A673 (cell line): ENCODE data around the gene TRRAP. TPM values are rescaled to one million over a fixed set of nuclear protein-coding genes. Genes with fewer than 3 reads are reported as not detected.

ENCODE experiments used
- BruUV-seq: library from RNA; stranded (reverse); fragments of 400-500 nt; replicated peaks from 2 replicates; lab custom pipeline; 2021; lab: Mats Ljungman, UMichigan
- CTCF ChIA-PET: fragments of 300-600 bp; sonication (Branson Sonifier 250); formaldehyde crosslinking; loops from one replicate; lab custom pipeline; 2022; ENCODE audit warnings: antibody characterized with exemption; lab: Charles Lee
- POLR2A ChIA-PET: fragments of 300-600 bp; sonication (Branson Sonifier 250); formaldehyde crosslinking; loops from one replicate; lab custom pipeline; 2022; ENCODE audit warnings: antibody characterized with exemption; ENCODE audit not compliant: low non-redundant PET; lab: Charles Lee
- DNase-seq: peaks from one replicate; pipeline ENCODE4 v3.0.0-alpha.2; 2015; ENCODE audit warnings: low spot score
- H3K27ac ChIP-seq: fragments of 200-600 bp; sonication (generic); 2 replicates; pipeline ENCODE4 v1.5.1; 2016; ENCODE audit warnings: mixed run types, low read depth, mild to moderate bottlenecking, mixed read lengths, antibody characterized with exemption, low read length; ENCODE audit not compliant: poor library complexity, severe bottlenecking
- H3K27me3 ChIP-seq: fragments of 200-600 bp; sonication (generic); replicated peaks from 2 replicates; pipeline ENCODE4 v1.6.1; 2017; ENCODE audit warnings: mixed run types, low read depth, mild to moderate bottlenecking, mixed read lengths, antibody characterized with exemption, low read length; ENCODE audit not compliant: insufficient read depth, poor library complexity
- H3K36me3 ChIP-seq: fragments of 200-600 bp; sonication (generic); 2 replicates; pipeline ENCODE4 v1.6.1; 2016; ENCODE audit warnings: mixed run types, mild to moderate bottlenecking, mixed read lengths, antibody characterized with exemption, low read length; ENCODE audit not compliant: insufficient read depth, poor library complexity, severe bottlenecking
- H3K4me1 ChIP-seq: fragments of 200-600 bp; sonication (generic); 2 replicates; pipeline ENCODE4 v1.6.1; 2017; ENCODE audit warnings: mixed run types, mild to moderate bottlenecking, mixed read lengths, antibody characterized with exemption, low read length; ENCODE audit not compliant: insufficient read depth, poor library complexity, severe bottlenecking
- H3K4me3 ChIP-seq: fragments of 200-600 bp; sonication (generic); 2 replicates; pipeline ENCODE4 v1.5.1; 2016; ENCODE audit warnings: low read depth, mixed run types, mild to moderate bottlenecking, mixed read lengths, low read length; ENCODE audit not compliant: poor library complexity, severe bottlenecking
- H3K9me3 ChIP-seq: fragments of 200-600 bp; sonication (generic); 2 replicates; pipeline ENCODE4 v1.6.1; 2016; ENCODE audit warnings: mixed run types, low read depth, mild to moderate bottlenecking, mixed read lengths, antibody characterized with exemption, low read length; ENCODE audit not compliant: poor library complexity, severe bottlenecking
- CTCF ChIP-seq: fragments of 300-800, 200-600 bp; sonication (generic); conservative IDR thresholded peaks from 2 replicates; pipeline ENCODE4 v1.5.1; 2017; ENCODE audit warnings: low read depth, mild to moderate bottlenecking, antibody characterized with exemption, low read length, moderate library complexity, mixed read lengths
- EZH2 ChIP-seq: fragments of 200-600 bp; sonication (generic); IDR thresholded peaks from 2 replicates; pipeline ENCODE4 v1.6.1; 2017; ENCODE audit warnings: borderline replicate concordance, low read depth, mild to moderate bottlenecking, mixed read lengths, antibody characterized with exemption, low read length; ENCODE audit not compliant: poor library complexity, severe bottlenecking
- intact Hi-C: fragments of 100-400 bp; cut with micrococcal nuclease; formaldehyde crosslinking; loops from one replicate; pipeline ENCODE4 v1.10.0; 2022; ENCODE audit not compliant: unreplicated experiment
- total RNA-seq: library from RNA; stranded (reverse); gene quantifications from 2 replicates; pipeline ENCODE4 v1.2.3, GENCODE V29; 2021

TRRAP gene
- total RNA-seq, 1 experiment from 2014 or later: 50.2 TPM

DNA sequence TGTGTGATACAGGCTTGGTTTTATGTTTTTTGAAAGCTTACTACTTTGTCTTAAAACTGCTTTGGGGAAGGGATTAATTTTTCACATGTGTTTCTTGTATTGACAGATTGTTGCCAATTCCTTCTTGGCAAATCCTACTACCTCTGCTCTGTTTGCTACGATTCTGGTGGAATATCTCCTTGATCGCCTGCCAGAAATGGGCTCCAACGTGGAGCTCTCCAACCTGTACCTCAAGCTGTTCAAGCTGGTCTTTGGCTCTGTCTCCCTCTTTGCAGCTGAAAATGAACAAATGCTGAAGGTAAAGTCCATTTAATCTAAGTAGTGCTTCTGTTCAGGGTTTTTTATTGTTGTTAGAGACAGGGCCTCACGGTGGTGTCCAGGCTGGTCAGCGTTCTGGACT is 33.6 kb downstream of the TRRAP start:
- Histone ChIP-seq H3K9me3 (no peaks in the 10 kb centered on the region), H3K27me3 (no peaks in the 10 kb centered on the region), H3K4me1 (no peaks in the 10 kb centered on the region), H3K27ac (no peak overlapping the region), H3K4me3 (no peak overlapping the region), H3K36me3 (peaks cover 75% of the 10 kb centered on the region)
- BruUV-seq: no TSS peak
- TF ChIP-seq EZH2: no peak
- TF ChIP-seq CTCF: no peak
- DNase-seq: no peak
- CTCF ChIA-PET: no interaction called here
- intact Hi-C loops: no loop called here
- POLR2A ChIA-PET: no interaction called here

DNA sequence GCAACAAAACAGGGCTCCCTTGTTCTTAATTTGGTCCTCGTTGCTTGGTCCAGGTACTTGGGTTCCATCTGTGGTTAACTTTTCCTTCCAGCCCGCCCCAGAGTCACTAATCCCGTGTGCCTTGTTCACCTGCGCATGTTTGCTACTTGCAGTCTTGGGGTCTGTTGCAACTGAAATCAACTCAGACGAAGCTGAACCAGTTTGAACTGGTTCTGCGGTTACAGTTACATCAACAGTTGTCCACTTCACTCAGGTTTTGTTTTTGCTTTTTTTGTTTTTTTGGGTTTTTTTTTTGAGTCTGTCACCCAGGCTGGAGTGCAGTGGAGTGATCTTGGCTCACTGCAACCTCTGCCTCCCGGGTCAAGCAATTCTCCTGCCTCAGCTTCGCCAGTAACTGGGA is 34.7 kb downstream of the TRRAP start:
- no peaks in the 10 kb centered on the region for H3K4me1 ChIP-seq
- ChIA-PET CTCF (no interaction called here), POLR2A (no interaction called here)
- intact Hi-C loops: no loop called here
- H3K4me3 ChIP-seq: no peak overlapping the region
- no peak for DNase-seq
- H3K36me3 ChIP-seq: peaks cover 71% of the 10 kb centered on the region
- no peaks in the 10 kb centered on the region for H3K27me3 ChIP-seq
- no TSS peak for BruUV-seq
- H3K9me3 ChIP-seq: no peaks in the 10 kb centered on the region
- TF ChIP-seq EZH2 (no peak), CTCF (no peak)
- H3K27ac ChIP-seq: no peak overlapping the region

- no TSS peak for BruUV-seq
- Histone ChIP-seq H3K9me3 (no peaks in the 10 kb centered on the region), H3K27me3 (no peaks in the 10 kb centered on the region), H3K4me3 (no peak overlapping the region), H3K27ac (no peak overlapping the region), H3K4me1 (no peaks in the 10 kb centered on the region), H3K36me3 (peaks cover 67% of the 10 kb centered on the region)
- no peak for TF ChIP-seq EZH2
- TF ChIP-seq CTCF: peak; percentile 29; the same call in 1 of the 2 replicates
- ChIA-PET CTCF (no interaction called here), POLR2A (no interaction called here)
- DNase-seq: peak; percentile 27
- intact Hi-C loops: no loop called here
These were observed 35.3 kb downstream of the TRRAP start for GRCh38 chr7:98913612-98914011.
